ENCODE measurements around the gene NAA60.

GRCh38 chr16:3474136-3474779, 30.8 kb downstream of the NAA60 start:
- TF ChIP-seq CTCF (tag by site-specific recombination; IDR thresholded peaks at IDR 0.05) = no peak
- no peak for TF ChIP-seq PRDM4 (tag by site-specific recombination; IDR thresholded peaks at IDR 0.05)
- TF ChIP-seq ZNF133 (tag by site-specific recombination; IDR thresholded peaks at IDR 0.05) = no peak
- no peak for TF ChIP-seq ZBTB10 (tag by site-specific recombination; IDR thresholded peaks at IDR 0.05)
- no peak for TF ChIP-seq ZNF132 (tag by site-specific recombination; IDR thresholded peaks at IDR 0.05; ENCODE audit: borderline replicate concordance)
- TF ChIP-seq ZNF302 (tag by site-specific recombination; IDR thresholded peaks at IDR 0.05; ENCODE audit: low read depth) = no peak
- no peak for TF ChIP-seq ZNF121 (tag by site-specific recombination; IDR thresholded peaks at IDR 0.05)

Measured in HEK293 (cell line).